ENCODE results near the gene SPOCD1. TPM values are rescaled to one million over a fixed set of nuclear protein-coding genes. Genes with fewer than 3 reads are reported as not detected.

Gene SPOCD1
- total RNA-seq, 1 donor from 2014 or later: 4.1 TPM

DNA sequence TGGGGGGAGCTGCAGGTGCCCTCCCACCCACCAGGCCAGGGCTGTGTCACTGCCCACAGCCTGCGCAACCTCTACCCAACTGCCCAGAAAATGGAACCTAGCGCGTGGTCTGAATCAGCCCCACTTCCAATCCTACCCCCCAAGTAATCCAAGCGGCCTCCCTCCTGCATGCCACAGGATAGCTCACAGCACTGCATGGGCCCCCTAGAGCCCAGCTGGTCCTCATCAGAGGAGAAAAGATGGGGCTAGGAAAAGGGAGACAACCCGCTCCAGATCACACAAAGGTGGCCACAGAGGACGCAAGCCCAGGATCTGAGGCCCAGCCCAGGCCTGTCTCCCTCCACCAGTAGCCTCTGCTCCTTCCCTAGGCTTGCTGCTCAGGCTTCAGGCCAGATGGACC, 57.8 kb downstream of the SPOCD1 start:
- DNase-seq (ENCODE audit: low spot score): no peak

DNA sequence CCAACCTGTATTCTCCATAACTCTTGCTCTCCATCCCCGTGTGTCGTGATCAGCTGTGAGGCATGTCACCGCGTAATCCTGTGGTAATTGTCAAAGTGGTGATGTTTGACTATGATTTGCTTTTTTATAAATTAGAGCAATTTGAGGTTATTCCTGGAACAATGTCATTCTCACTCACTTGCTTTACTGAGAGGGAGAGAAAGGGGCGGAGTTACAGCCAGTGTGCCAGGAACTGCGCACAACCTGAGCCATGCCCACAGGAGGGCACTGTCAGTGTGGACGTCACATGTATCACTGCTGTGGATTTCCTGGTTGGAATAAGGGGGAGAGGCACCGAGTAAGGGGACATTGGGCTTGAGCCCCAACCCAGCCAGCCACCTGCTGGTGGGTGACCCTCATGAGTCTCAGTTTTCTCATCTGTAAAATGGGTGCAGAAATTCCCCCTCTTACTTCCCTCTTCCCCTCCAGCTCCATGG, 58.6 kb downstream of the SPOCD1 start:
- DNase-seq (ENCODE audit: low spot score): no peak

DNA sequence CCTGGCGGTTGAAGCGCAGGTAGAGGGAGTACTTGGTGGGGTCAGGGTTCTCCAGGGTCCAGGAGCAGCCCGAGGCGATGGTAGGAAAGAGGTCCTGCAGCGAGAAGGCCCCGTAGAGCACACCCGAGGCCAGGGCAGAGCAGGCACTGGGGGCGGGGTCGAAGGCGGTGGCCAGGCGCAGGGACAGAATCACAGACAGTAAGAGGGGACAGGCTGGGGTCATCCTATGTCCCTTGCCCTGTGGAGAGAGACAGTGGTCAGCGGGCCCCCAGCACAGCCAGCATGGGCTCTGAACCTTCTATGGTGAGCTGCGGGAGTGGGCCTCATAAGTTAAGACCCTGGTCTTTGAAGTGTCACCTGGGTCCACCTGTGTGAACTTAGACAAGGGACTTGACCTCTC, 59.2 kb downstream of the SPOCD1 start:
- DNase-seq (ENCODE audit: low spot score): no peak

DNA sequence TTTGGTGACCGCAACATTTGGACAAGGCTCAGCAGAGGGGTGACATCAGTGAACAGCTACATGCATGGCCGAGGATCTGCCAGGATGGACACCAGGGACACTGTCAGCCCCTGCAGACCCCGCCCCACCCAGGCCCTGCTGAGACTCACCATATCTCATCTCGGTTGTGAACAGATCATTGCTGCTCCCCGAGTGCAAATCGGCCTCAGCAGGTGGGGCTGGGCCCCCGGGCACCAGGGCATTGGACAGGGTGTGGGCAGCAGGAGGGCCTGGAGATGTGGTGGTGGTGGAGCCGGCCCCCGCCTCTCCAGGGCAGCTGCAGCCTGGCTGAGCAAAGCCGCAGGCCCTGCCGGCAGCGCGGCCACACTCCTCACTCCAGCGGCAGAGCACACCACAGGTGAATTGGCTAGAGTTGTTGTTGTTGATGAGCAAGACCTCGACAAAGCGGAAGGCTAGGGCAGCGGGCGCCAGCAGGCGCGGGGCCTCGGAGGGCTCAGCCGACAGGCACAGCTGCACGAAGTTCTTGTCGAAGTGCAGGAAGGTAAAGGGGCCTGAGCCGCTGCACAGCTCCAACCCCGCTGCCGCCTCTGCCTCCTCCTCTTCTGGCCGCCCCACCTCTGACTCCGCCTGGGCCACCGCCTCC, 59.9 kb downstream of the SPOCD1 start:
- DNase-seq (ENCODE audit: low spot score): no peak

DNA sequence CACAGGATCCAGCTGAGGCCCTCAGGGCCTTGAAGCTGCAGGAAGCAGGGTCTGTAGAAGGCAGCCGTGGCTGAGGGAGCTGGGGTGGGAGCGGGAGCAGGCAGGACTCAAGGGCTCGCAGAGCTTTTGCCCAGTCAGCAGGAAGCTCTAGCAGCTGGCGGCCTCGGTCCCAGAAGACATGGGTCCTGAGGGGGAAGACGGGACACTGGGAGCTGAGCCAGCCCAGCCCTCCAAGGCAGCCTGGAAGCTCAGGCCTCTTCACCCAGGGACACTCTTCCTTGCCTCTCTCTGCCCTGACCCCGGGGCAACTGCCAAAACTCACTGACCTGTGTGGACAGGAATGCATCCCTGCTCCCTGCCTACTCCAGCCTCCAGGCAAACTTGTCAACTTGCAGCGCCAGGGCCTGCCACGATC, 60.6 kb downstream of the SPOCD1 start:
- peak; percentile 47 for DNase-seq (ENCODE audit: low spot score)

DNA sequence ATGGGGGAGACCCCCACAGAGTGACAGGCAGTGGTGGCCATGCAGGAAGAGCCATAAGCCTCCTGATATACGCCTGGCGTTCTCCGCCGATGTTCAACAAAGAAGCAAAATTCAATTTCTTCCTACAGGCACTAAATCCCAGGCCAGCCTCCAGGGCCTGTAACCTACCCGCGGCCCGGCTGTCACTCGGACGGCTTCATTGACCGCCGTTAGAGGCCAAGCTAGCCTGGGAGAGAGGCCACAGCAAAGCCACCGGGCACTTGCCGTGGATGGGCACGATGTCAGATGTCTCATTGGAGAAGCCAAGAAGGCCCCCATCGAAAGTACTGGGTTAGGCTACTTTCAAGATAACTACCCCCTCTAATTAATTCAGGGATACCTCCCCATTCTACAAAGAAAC, 61.4 kb downstream of the SPOCD1 start:
- no peak for DNase-seq (ENCODE audit: low spot score)

DNA sequence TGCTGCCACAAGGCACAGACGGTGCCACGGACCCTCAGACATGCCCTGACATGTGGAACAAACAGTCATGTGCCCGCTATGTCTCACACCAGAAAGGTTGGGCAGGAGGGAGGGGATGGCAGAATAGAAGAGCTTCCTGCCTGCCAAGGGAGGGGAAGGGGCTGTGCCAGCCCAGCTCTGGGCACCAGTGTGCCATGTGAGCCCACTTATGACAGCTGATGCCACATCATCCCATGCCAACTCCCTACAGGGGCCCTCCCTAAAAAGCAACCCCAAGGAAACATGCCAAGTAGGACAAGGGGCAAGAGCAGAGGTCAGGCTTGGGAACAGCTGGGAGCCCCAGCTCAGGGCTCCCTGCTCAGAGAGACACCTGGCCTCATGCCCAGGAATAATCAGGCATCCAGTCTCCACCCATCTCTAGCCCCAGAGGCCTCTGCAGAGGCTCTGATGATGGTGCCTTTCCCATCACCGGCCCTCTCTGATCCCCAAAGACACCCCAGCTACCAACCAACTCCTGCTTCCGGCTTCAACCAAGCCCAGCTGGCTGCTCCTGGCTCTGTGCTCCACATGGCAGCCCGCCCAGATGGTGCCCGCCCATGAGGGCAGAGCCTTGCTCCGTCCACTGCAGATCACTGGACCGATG, 62.0 kb downstream of the SPOCD1 start:
- DNase-seq (ENCODE audit: low spot score): peak; percentile 80

DNA sequence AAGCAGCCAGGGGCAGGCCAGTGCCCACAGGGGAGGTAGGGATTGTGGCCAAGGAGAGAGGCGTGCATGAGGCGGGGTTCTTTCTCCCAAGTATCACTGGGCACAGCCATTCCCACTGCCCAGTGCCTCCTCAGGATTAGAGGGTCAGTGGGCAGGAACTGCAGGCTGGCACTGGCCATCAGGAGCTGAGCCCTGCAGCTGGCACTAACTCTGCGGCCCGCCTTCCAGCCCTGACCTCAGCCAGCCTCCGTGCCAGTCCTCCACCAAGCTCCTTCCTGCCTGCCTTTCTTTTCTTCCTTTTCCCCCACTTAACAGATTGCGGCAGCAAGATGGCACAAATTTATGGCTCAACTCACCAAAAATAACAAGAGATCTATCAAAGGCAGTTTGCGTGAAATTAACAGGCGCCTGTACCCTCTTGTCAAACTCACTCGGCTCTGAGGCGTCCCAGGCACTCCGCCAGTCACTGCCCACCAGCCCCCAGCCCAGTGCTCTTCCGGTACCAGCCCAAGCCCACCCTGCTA, 62.8 kb downstream of the SPOCD1 start:
- no peak for DNase-seq (ENCODE audit: low spot score)

DNA sequence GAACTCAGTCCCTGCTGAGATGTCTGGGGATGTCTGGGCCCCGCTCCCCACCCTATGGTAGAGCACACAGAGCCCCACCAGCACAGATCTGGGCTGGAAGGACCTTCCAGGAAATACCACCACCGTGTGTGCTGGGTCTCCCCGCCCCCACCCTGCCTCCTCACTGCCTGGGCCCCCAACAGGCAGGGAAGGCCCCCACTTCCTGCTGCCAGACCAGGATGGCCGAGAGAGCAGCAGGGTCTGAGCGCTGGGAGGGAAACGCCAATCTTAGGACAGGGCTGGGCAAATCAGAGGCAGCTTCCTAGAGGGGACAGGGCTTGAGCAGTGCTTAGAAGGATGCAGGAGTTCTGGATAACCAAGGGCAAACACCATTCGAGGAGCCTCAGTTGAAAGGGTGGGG, 63.6 kb downstream of the SPOCD1 start:
- DNase-seq (ENCODE audit: low spot score): peak; percentile 43

DNA sequence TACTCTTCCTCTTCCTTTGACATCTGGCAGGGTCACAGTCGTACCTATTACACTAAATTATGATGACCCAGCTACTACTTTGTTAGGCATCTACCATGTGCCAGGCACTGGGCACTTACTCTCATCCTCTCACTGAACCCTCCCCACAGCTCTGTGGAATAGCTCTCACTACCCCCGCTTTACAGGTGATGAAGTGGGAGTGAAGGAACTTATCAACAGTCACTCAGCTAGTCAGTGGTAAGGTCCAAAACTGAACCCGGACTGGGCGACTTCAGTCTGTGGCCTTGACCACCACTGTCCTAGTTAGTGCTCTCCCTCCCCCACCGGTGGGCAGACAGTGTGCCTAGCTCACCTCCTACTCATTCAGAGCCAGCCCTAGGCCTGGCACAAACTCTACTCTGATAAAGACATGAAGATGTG, 64.0 kb downstream of the SPOCD1 start:
- no peak for DNase-seq (ENCODE audit: low spot score)

DNA sequence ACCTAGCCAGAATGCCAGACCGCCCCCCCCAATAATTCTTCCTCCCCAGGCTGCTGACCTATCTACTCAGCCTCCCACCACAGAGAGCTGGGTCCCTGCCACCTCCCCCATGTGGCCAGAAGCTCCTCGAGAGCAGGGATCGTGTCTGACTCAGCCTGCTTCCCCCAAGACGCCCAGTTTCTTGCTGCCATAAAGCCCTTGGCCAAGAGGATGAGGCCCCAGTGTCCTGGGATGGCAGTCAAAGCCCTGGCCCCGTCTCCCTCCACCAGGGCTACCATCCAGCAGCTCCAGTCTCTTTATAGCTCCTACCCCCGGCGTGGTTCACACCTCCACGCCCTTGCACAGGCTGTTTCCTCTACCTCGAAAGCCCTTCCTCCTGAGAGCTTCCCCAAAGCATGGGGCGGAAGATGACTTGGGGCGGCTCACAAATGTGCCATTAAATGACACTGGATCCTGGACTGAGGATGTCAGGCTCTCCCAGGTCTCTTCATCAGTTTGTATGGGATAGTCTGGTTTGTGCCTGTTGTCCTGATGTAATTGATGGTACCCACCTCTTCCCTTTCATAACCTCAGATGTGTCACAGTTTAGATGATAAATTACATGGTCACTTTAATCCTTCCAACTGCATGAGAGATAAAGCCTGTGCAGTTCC, 64.8 kb downstream of the SPOCD1 start:
- no peak for DNase-seq (ENCODE audit: low spot score)

DNA sequence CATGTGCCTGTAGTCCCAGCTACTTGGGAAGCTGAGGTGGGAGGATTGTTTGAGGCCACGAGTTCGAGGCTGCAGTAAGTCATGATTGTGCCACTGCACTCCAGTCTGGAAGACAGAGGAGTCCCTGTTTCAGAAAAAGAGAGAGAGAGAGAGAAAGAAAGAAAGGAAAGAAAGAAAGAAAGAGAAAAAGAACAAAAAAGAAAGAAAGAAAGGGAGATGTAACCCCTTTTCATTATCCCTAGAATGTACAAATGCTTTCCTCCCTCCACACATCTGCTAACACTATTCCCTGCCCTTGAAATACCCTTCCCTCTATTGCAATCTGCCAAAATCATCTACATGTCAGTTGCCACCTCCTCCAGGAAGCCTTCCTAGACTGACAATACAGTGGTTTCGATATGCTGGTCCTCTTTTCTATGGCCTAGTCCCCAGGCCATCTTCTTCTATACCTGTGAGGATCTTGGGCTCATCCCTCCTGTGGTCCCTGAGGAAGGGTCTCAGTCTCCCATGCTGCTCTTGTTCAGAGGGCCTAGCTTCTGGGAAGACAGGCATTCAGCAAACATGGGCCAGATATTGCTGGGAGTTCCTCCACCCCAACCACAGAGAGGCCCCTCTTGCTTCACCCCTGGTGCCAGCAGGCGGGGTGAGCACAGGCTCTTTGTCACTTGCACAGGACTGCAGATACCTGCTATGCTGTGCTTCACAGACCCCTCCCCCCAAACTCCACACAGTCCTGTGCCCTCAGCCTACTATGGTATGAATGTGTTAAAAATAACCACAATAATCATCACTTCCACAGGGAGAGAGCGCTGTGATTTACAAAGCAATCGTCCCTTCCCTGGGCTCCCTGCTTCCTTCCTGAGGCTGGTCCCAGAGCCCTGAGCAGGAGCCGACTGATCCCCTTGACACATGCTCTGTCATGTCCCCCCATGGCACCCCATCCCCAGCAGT, 65.8 kb downstream of the SPOCD1 start:
- no peak for DNase-seq (ENCODE audit: low spot score)

DNA sequence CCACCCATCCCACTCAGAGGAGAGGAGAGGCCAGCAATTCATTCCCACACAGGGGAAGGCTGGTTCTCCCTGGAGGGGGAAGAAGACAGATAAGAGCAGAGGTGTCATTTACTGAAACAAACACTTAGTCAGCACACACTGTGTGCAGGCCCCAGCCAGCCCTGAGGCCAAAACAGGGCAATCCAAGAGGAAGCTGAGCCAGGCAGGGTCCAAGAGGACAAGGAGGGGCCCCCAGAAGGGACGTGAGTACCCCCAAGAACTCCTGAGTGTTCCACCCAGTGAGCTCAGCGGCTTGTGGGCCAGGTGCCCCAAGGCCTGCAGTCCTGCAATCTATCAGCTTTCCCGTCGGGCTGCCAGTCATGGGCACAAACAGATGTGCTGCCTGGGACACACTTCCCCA, 67.5 kb downstream of the SPOCD1 start:
- DNase-seq (ENCODE audit: low spot score): peak; percentile 45

DNA sequence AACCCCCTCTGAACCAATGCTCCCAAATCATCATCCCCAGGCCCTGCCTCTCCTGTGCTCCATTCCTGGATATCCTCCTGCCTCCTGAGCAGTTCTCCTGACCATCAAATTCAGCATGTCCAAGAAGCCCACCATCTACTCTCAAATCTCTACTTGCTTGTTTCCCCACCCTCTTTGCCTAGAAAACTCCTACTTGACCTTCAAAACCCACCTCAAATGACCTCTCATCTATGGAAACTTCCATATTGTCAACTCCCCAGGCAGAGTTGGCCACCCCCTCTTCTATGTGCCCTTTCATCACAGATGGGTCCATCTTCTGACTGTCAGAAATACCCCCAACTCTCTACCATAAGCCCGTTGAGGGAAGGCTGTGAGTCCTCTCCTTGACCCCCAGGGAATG, 68.5 kb downstream of the SPOCD1 start:
- no peak for DNase-seq (ENCODE audit: low spot score)

DNA sequence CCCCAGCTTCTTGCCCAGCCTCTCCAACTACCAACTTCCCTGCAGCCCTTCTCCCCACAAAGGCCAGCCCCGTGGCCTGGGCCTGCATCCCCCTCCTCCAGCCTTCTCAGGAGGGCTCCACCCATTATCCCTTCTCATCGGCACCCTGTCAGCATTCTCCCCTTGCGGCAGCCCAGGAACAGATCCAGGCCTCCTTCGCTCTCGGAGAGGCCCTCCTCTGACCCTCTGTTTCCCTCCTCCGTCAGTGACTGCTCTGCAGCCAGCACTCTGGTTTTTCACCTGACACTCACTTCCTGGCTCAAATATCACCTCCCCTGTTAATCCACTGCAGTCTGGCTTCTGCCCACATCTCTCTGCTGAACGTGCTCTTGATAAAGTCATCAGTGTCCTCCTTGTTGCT, 69.1 kb downstream of the SPOCD1 start:
- peak; percentile 50 for DNase-seq (ENCODE audit: low spot score)

DNA sequence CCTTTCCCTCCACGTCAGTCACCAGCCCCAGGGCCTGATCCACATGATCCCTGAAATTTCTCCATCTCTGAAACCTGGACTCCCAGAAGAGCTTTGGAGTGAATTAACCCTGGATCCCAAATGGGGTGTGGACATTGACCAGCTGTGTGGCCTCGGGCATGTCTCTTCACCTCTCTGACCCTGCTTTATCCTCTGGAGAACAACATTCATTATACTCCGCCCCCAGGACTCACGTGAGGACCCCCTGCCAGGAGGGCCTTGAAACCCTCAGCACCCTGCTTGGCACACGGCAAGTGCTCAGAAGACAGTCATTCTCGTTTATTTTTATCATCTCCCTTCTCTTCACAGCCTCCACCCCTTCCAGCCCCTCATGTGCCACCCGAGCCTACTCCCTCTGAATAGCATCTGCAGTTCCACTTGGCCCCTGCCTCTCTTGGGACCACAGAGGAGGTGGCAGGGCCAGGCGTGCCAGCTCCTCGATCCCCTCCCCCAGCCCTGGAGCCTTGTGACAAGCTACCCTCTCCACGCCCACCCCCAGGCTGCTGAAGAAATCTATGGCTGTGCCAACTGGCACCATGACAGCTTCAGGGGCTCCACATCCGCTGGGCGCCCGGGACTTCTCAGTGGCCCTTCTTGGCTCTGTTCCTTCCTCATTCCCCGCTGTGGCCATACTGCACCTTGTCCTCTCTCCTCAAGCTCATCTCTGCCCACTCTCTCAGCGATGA, 69.7 kb downstream of the SPOCD1 start:
- DNase-seq (ENCODE audit: low spot score): no peak

DNA sequence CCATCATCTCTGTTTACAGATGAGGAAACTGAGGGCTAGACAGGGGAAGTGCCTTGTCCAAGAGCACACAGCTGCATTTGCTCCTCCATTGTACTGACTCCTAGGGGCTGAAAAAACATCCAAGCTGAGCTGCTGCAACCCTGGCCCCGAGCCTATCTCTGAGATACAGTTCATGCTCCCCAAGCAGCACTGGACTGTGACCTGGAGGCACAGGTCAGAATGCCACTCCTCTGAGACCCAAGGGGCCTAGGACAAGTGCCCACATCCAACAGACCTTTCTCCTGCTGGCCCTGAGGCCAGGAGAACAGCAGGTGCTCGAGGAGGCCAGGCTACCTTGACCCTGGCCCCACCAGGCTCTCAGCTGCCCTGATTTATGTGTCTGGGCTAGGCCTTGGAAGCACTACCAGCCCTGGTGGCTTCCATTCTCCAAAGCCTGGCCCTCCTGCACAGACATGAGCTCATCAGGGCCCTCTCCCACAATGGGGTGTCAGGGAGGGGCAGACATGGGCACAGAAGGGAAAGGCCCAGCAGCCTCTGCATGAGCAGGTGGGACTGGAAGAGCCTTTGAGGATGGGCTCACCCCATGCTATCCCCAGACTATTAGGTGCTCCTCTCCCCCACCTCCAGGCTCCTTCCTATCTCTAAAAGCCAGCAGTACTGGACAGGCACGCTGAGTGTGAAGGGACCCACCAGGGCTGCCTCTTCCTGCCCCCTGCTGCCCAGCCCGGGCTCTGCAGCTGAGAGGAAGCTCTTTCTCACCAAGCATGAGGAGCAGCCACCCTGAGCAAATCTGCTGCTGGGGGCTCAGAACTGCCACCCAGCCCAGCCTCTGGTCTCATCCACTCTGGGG, 70.5 kb downstream of the SPOCD1 start:
- DNase-seq (ENCODE audit: low spot score): peak; percentile 48

DNA sequence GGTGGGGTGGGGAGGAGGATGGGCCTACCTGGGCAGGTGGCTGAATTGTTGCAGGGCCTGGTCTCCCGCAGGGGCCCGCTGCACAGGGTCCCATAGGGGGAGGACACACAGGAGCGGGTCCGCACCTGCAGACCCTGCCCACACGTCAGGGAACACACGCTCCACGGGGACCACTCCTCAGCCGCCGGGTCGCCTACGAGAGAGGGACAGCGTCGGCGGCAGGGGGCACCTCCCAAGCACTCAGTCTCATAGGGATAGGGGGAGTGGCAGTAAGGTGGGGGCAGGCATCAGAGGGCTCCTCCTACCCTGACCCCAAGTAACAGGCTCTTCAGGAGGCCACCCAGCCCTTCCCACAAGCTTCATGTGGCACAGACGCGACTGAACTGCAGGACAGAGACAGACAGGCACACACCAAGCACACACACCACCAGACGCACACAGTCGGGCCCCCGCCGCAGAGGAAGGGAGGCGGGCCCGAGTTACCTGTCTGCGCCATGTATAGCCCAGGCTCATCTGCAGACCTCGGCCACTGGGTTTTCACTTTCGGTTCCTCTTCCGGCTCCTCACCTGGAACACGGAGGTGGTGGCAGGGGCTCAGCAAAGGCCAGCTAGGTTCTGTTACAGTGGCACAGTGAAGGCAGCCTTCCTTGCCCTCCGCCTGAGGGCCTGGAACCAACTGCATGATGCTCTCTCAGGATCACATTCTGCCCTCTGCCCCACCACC, 71.5 kb downstream of the SPOCD1 start:
- DNase-seq (ENCODE audit: low spot score): no peak

Data from umbilical cord (tissue), 2 donors.